Endothelial cell of umbilical vein (primary cell): ENCODE measurements around the gene MAPT. TPM values are rescaled to one million over a fixed set of nuclear protein-coding genes. Genes with fewer than 3 reads are reported as not detected.

Experiments
- BruUV-seq: library from RNA; stranded (reverse); fragments of 400-500 nt; replicated peaks from 2 replicates; lab custom pipeline; 2021; lab: Mats Ljungman, UMichigan
- CTCF ChIA-PET: fragments of 300-600, 350-600 bp; sonication (Branson Sonifier 250); formaldehyde crosslinking; loops from one replicate; lab custom pipeline; 2021; ENCODE audit warnings: antibody characterized with exemption, inconsistent platforms; lab: Charles Lee
- POLR2A ChIA-PET: fragments of 300-600, 350-600 bp; sonication (Branson Sonifier 250); formaldehyde crosslinking; loops from one replicate; lab custom pipeline; 2021; ENCODE audit warnings: antibody characterized with exemption, inconsistent platforms; lab: Charles Lee
- DNase-seq: peaks from one replicate; pipeline ENCODE4 v3.0.0-alpha.2; 2011; ENCODE audit warnings: low read depth, low spot score
- FAIRE-seq: peaks from 2 replicates; lab custom pipeline; 2011; peaks lifted over from hg19 to GRCh38; lab: Jason Lieb, UNC
- H2AFZ ChIP-seq: 2 replicates; pipeline ENCODE4 v1.6.0; 2012; ENCODE audit warnings: low read depth, low read length, control low read depth, inconsistent platforms
- H3K27ac ChIP-seq: 2 replicates; pipeline ENCODE4 v1.5.1; 2011; ENCODE audit warnings: low read depth, mild to moderate bottlenecking, control low read depth, low read length, moderate library complexity; ENCODE audit not compliant: insufficient read depth
- H3K27me3 ChIP-seq, 2 experiments: 2 replicates each; pipeline versions ENCODE4 v1.6.0 to v1.6.1; 2011; ENCODE audit warnings: low read length in 2 of 2, mixed read lengths in 1 of 2; ENCODE audit not compliant: control insufficient read depth in 2 of 2, insufficient read depth in 2 of 2
- H3K36me3 ChIP-seq, 2 experiments: 2 replicates in 1 of 2; 3 replicates in 1 of 2; pipeline ENCODE4 v1.5.1; 2011; ENCODE audit warnings: low read length in 2 of 2, mild to moderate bottlenecking in 1 of 2, moderate library complexity in 1 of 2; ENCODE audit not compliant: control insufficient read depth in 2 of 2, insufficient read depth in 2 of 2; ENCODE audit errors: extremely low read depth in 1 of 2
- H3K4me1 ChIP-seq: 3 replicates; pipeline ENCODE4 v1.5.1; 2011; ENCODE audit warnings: mild to moderate bottlenecking, low read length; ENCODE audit not compliant: control insufficient read depth, insufficient read depth; ENCODE audit errors: extremely low read depth
- H3K4me2 ChIP-seq: 2 replicates; pipeline ENCODE4 v1.6.1; 2011; ENCODE audit warnings: low read length, control low read depth, mixed read lengths; ENCODE audit not compliant: insufficient read depth
- H3K4me3 ChIP-seq, 3 experiments: fragments of 200-600 bp in 1 of 3; sonication (generic), shearing (Covaris generic) in 1 of 3; replicated peaks in 1 of 3; 2 replicates each; pipeline ENCODE4 v1.5.1; 2011 to 2016; ENCODE audit warnings: control low read depth in 3 of 3, low read length in 3 of 3, mild to moderate bottlenecking in 2 of 3, inconsistent platforms in 1 of 3, low read depth in 1 of 3, moderate library complexity in 1 of 3; ENCODE audit not compliant: insufficient read depth in 1 of 3
- H3K79me2 ChIP-seq: 2 replicates; pipeline ENCODE4 v1.6.0; 2012; ENCODE audit warnings: low read length, inconsistent platforms; ENCODE audit not compliant: control insufficient read depth, insufficient read depth
- H3K9ac ChIP-seq: replicated peaks from 2 replicates; pipeline ENCODE3; 2011; ENCODE audit warnings: low read length, control low read depth; ENCODE audit not compliant: insufficient read depth; ENCODE audit errors: extremely low read depth
- H3K9me1 ChIP-seq: replicated peaks from 3 replicates; pipeline ENCODE4 v1.6.0; 2011; ENCODE audit warnings: mild to moderate bottlenecking, low read length; ENCODE audit not compliant: control insufficient read depth, insufficient read depth; ENCODE audit errors: extremely low read depth
- H3K9me3 ChIP-seq: replicated peaks from 2 replicates; pipeline ENCODE4 v1.5.1; 2012; ENCODE audit warnings: low read length, inconsistent platforms; ENCODE audit not compliant: control insufficient read depth, insufficient read depth
- H4K20me1 ChIP-seq: replicated peaks from 2 replicates; pipeline ENCODE3; 2011; ENCODE audit warnings: mild to moderate bottlenecking, low read length; ENCODE audit not compliant: control insufficient read depth, insufficient read depth; ENCODE audit errors: extremely low read depth
- CTCF ChIP-seq, 2 donors: IDR thresholded peaks; 1 replicate in 1 of 2; 2 replicates in 1 of 2; pipeline ENCODE4 v1.5.1; 2011; ENCODE audit warnings: low read length in 2 of 2, mild to moderate bottlenecking in 2 of 2, moderate library complexity in 2 of 2, control low read depth in 1 of 2, inconsistent platforms in 1 of 2, low read depth in 1 of 2; ENCODE audit not compliant: insufficient read depth in 1 of 2; ENCODE audit errors: extremely low read depth in 1 of 2
- EZH2 ChIP-seq: IDR thresholded peaks from 2 replicates; pipeline ENCODE4 v1.6.1; 2012; ENCODE audit warnings: borderline replicate concordance, low read depth, mild to moderate bottlenecking, moderate library complexity, low read length, inconsistent platforms; ENCODE audit not compliant: severe bottlenecking
- FOS ChIP-seq: IDR thresholded peaks from 2 replicates; pipeline ENCODE4 v1.6.1; 2011; ENCODE audit warnings: mild to moderate bottlenecking, low read length, moderate library complexity, borderline replicate concordance; ENCODE audit not compliant: insufficient read depth
- GATA2 ChIP-seq: IDR thresholded peaks from 2 replicates; pipeline ENCODE4 v1.7.0; 2011; ENCODE audit warnings: low read depth, mild to moderate bottlenecking, moderate library complexity, mixed read lengths, low read length; ENCODE audit not compliant: insufficient read length, insufficient read depth
- JUN ChIP-seq: IDR thresholded peaks from 2 replicates; pipeline ENCODE4 v1.6.1; 2011; ENCODE audit warnings: borderline replicate concordance, low read depth; ENCODE audit not compliant: insufficient read length, insufficient read depth
- MAX ChIP-seq: IDR thresholded peaks from 2 replicates; pipeline ENCODE4 v1.6.1; 2011; ENCODE audit not compliant: insufficient read depth, insufficient read length
- MYC ChIP-seq: IDR thresholded peaks from one replicate; pipeline ENCODE4 v1.6.1; 2011; ENCODE audit warnings: mild to moderate bottlenecking, low read depth, low read length
- POLR2A ChIP-seq: IDR thresholded peaks from 2 replicates; pipeline ENCODE4 v1.6.1; 2012; ENCODE audit warnings: low read depth, mild to moderate bottlenecking, control low read depth, low read length
- POLR2AphosphoS5 ChIP-seq: IDR thresholded peaks from 2 replicates; pipeline ENCODE4 v1.6.1; 2012; ENCODE audit warnings: low read depth, mild to moderate bottlenecking, control low read depth, low read length, moderate library complexity; ENCODE audit not compliant: insufficient read depth
- dilution Hi-C: fragments of 300-500 bp; cut with MboI; formaldehyde crosslinking; loops from one replicate; pipeline ENCODE4 v1.15.0; 2019; ENCODE audit warnings: low sequenced_read_pairs; ENCODE audit not compliant: extremely low pct_ligation_motif_present
- intact Hi-C: fragments of 100-400 bp; cut with micrococcal nuclease; formaldehyde crosslinking; loops from one replicate; pipeline ENCODE4 v1.10.0; 2022
- polyA plus RNA-seq, 4 experiments: library from polyadenylated mRNA; depleted of rRNA in 3 of 4; stranded (reverse) in 3 of 4; unstranded in 1 of 4; fragments of >200 nt; gene quantifications; 2 replicates each; pipeline versions ENCODE4 v1.2.1 to v1.2.3, GENCODE V29; 2011 to 2012; ENCODE audit warnings: missing spikeins in 1 of 4
- total RNA-seq: library from RNA; stranded (reverse); gene quantifications from 2 replicates; pipeline ENCODE4 v1.2.3, GENCODE V29; 2021

Gene MAPT
- total and polyA plus RNA-seq, 2 donors (not counting 3 experiments of a cell fraction or from before 2014, with no cell fraction given): 0.04 to 0.51 TPM

- DNase-seq (no peak), FAIRE-seq (no peak)
- ChIA-PET CTCF (interaction anchor here (1.2 kb wide), 1 partner anchor 12 kb away, joined by 3 read pairs; no protein-coding TSS in a partner anchor), POLR2A (no interaction called here)
- intact Hi-C loops: no loop called here
- Histone ChIP-seq H3K4me2 (no peak overlapping the region), H3K9me3 (no peaks in the 10 kb centered on the region), H3K4me1 (no peaks in the 10 kb centered on the region), H3K27me3 (no peaks in the 10 kb centered on the region), H3K9me1 (no peaks in the 10 kb centered on the region), H2AFZ (no peak overlapping the region), H3K9ac (no peak overlapping the region), H3K36me3 (no peaks in the 10 kb centered on the region), H3K27ac (no peak overlapping the region), H4K20me1 (no peaks in the 10 kb centered on the region), H3K4me3 (no peak overlapping the region), H3K79me2 (no peaks in the 10 kb centered on the region)
- BruUV-seq: no TSS peak
- TF ChIP-seq JUN: no peak
- no peak for TF ChIP-seq EZH2
- no peak for TF ChIP-seq GATA2
- TF ChIP-seq MAX: no peak
- TF ChIP-seq POLR2AphosphoS5: no peak
- TF ChIP-seq MYC: no peak
- no peak for TF ChIP-seq FOS
- TF ChIP-seq POLR2A: no peak
- no peak for TF ChIP-seq CTCF (IDR thresholded peaks at IDR 0.05; ENCODE audit: extremely low read depth in 1 of 2, insufficient read depth in 1 of 2, low read depth in 1 of 2, low read length in 2 of 2)
- dilution Hi-C loops: no loop called here
These were observed 84.8 kb downstream of the MAPT start for GRCh38 chr17:45979137-45979536.
